Ammon's horn (tissue), 1 donor: Measurements from ENCODE around the gene DNAJC12.
"Not testable (repeated sequence)": the region's sequence is repeated elsewhere in the genome, so short reads cannot be mapped to it uniquely, and the experiment has no call there.

Source experiments
- DNase-seq: peaks from one replicate; pipeline ENCODE4 v3.0.0-alpha.2; 2016; ENCODE audit warnings: low spot score

Gene DNAJC12

DNA sequence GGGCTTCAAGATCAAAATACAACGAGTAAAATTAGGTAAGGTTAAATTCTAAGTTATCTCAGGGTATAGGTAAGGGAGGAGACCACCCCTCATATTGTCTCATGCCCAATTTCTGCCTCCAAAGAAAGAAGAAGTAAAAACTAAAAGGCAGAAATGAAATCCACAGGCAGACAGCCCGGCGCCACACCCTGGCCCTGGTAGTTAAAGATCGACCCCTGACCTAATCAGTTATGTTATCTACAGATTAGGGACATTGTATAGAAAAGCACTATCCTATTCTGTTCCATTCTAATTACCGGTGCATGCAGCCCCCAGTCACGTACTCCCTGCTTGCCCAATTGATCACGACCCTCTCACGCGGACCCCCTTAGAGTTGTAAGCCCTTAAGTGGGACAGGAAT, 75.4 kb downstream of the DNAJC12 start:
- DNase-seq: not testable (repeated sequence)

GRCh38 chr10:67760272-67760671, 77.7 kb downstream of the DNAJC12 start:
- DNase-seq: no peak
